H1 (cell line): ENCODE measurements around the gene SMIM28.

Source experiments
- CTCF ChIP-seq, 3 experiments: IDR thresholded peaks; 1 replicate in 2 of 3; 2 replicates in 1 of 3; pipeline versions ENCODE4 v1.5.1 to v1.6.1; 2011; ENCODE audit warnings: low read length in 3 of 3, mild to moderate bottlenecking in 3 of 3, inconsistent platforms in 2 of 3, low read depth in 1 of 3, moderate library complexity in 1 of 3; ENCODE audit not compliant: insufficient read depth in 1 of 3; ENCODE audit errors: control extremely low read depth in 1 of 3
- EP300 ChIP-seq, 2 experiments: IDR thresholded peaks; 1 replicate in 1 of 2; 2 replicates in 1 of 2; pipeline ENCODE4 v1.6.1; 2011 to 2012; ENCODE audit warnings: low read depth in 2 of 2, low read length in 2 of 2, mild to moderate bottlenecking in 2 of 2, borderline replicate concordance in 1 of 2, inconsistent platforms in 1 of 2, moderate library complexity in 1 of 2
- EZH2 ChIP-seq: fragments of 200-600 bp; sonication (generic); IDR thresholded peaks from 2 replicates; pipeline ENCODE4 v1.7.1; 2012; ENCODE audit warnings: low read depth, mild to moderate bottlenecking, moderate library complexity, low read length, inconsistent platforms; ENCODE audit not compliant: severe bottlenecking
- MAFK ChIP-seq: IDR thresholded peaks from 2 replicates; pipeline ENCODE4 v1.6.1; 2012; ENCODE audit warnings: low read depth, mild to moderate bottlenecking, improper control_type of control experiment, low read length
- POLR2A ChIP-seq, 2 experiments: IDR thresholded peaks; 1 replicate in 1 of 2; 2 replicates in 1 of 2; pipeline ENCODE4 v1.6.1; 2011; ENCODE audit warnings: low read depth in 2 of 2, low read length in 2 of 2, mild to moderate bottlenecking in 2 of 2; ENCODE audit errors: control extremely low read depth in 1 of 2
- RXRA ChIP-seq: IDR thresholded peaks from 2 replicates; pipeline ENCODE4 v1.6.1; 2011; ENCODE audit warnings: low read depth, mild to moderate bottlenecking, low read length, moderate library complexity; ENCODE audit not compliant: insufficient read depth
- SRF ChIP-seq: IDR thresholded peaks from 2 replicates; pipeline ENCODE4 v1.6.1; 2011; ENCODE audit warnings: mild to moderate bottlenecking, low read depth, low read length, moderate library complexity

GRCh38 chr6:138432063-138432356, 54.3 kb downstream of the SMIM28 start:
- TF ChIP-seq SRF = no peak
- no peak for TF ChIP-seq MAFK
- TF ChIP-seq RXRA = no peak
- TF ChIP-seq EP300 (IDR thresholded peaks at IDR 0.05; ENCODE audit: borderline replicate concordance in 1 of 2, low read depth in 2 of 2, low read length in 2 of 2) = no peak
- TF ChIP-seq CTCF (IDR thresholded peaks at IDR 0.05; ENCODE audit: control extremely low read depth in 1 of 3, insufficient read depth in 1 of 3, low read depth in 1 of 3, low read length in 3 of 3) = no peak
- no peak for TF ChIP-seq POLR2A (IDR thresholded peaks at IDR 0.05; ENCODE audit: control extremely low read depth in 1 of 2, low read depth in 2 of 2, low read length in 2 of 2)
- no peak for TF ChIP-seq EZH2
